WTC11 (cell line): Measurements from ENCODE around the gene MLPH.

Experiments
- CTCF ChIP-seq: fragments of 200-600 bp; IDR thresholded peaks from 2 replicates; pipeline ENCODE4 v1.8.0; 2022; ENCODE audit warnings: antibody characterized with exemption
- HMGXB4 ChIP-seq: sonication (generic); formaldehyde crosslinking; IDR thresholded peaks from 2 replicates; pipeline ENCODE4 v1.8.1; 2023; ENCODE audit warnings: mild to moderate bottlenecking, moderate library complexity, missing genetic modification reagents

- TF ChIP-seq HMGXB4 (CRISPR knock-in tag): no peak
- no peak for TF ChIP-seq CTCF
These were observed 45.3 kb upstream of the MLPH start for GRCh38 chr2:237441605-237442274.
